Activated naive CD4-positive, alpha-beta T cell treated with anti-CD3 and anti-CD28 coated beads for 36 hours (primary cell): ENCODE results near the gene AP3M1. TPM values are rescaled to one million over a fixed set of nuclear protein-coding genes. Genes with fewer than 3 reads are reported as not detected.

ENCODE experiments used
- CTCF ChIA-PET: fragments of 350-600 bp; sonication (Branson Sonifier 250); formaldehyde crosslinking; loops from one replicate; lab custom pipeline; 2021; ENCODE audit warnings: antibody characterized with exemption; lab: Charles Lee
- DNase-seq: peaks from one replicate; pipeline ENCODE4 v3.0.0-alpha.2; 2020
- H3K27ac Mint-ChIP-seq: one replicate; pipeline ENCODE4 v1.8.0; 2021; ENCODE audit warnings: mild to moderate bottlenecking, mixed read lengths
- H3K27me3 Mint-ChIP-seq: one replicate; pipeline ENCODE4 v1.8.0; 2021; ENCODE audit warnings: low read depth, mixed read lengths
- H3K36me3 Mint-ChIP-seq: one replicate; pipeline ENCODE4 v1.8.0; 2021; ENCODE audit warnings: low read depth, mixed read lengths
- H3K4me1 Mint-ChIP-seq: one replicate; pipeline ENCODE4 v1.8.0; 2021; ENCODE audit warnings: low read depth, mixed read lengths
- H3K4me3 Mint-ChIP-seq: one replicate; pipeline ENCODE4 v1.8.0; 2021; ENCODE audit warnings: mild to moderate bottlenecking, moderate library complexity, mixed read lengths
- H3K9me3 Mint-ChIP-seq: one replicate; pipeline ENCODE4 v1.8.0; 2021; ENCODE audit warnings: mixed read lengths
- intact Hi-C: fragments of 100-400 bp; cut with micrococcal nuclease; formaldehyde crosslinking; loops from one replicate; pipeline ENCODE4 v1.15.1; 2023
- total RNA-seq, 2 experiments: library from RNA; stranded (reverse); gene quantifications; one replicate each; pipeline ENCODE4 v1.2.3, GENCODE V29; 2021

The AP3M1 gene
- total RNA-seq, 2 experiments from 2014 or later = 39.1 to 42.1 TPM

DNA sequence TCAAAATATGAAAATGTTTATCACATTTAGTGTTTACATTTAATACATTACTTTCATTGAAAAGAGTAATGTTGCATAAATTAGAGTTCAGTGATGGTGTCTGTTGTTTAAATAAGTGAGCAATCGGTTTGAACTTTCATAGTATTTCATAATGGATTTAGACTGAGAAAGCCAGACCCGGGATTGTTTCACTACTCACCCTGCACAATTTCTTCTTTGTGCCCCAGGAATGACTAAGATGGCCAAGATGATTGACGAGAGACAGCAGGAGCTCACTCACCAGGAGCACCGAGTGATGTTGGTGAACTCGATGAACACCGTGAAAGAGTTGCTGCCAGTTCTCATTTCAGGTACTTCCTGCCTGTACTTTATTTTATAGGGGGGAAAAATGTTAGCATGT is 78.1 kb downstream of the AP3M1 start:
- no peaks in the 10 kb centered on the region for H3K9me3 Mint-ChIP-seq
- no peak overlapping the region for H3K27ac Mint-ChIP-seq
- intact Hi-C loops = no loop called here
- no peak overlapping the region for H3K4me3 Mint-ChIP-seq
- no peaks in the 10 kb centered on the region for H3K27me3 Mint-ChIP-seq
- H3K36me3 Mint-ChIP-seq = peaks cover 3% of the 10 kb centered on the region
- H3K4me1 Mint-ChIP-seq = no peaks in the 10 kb centered on the region
- DNase-seq = no peak
- CTCF ChIA-PET = interaction anchor here (1.1 kb wide), 1 partner anchor 9 kb away, joined by 3 read pairs; no protein-coding TSS in a partner anchor

DNA sequence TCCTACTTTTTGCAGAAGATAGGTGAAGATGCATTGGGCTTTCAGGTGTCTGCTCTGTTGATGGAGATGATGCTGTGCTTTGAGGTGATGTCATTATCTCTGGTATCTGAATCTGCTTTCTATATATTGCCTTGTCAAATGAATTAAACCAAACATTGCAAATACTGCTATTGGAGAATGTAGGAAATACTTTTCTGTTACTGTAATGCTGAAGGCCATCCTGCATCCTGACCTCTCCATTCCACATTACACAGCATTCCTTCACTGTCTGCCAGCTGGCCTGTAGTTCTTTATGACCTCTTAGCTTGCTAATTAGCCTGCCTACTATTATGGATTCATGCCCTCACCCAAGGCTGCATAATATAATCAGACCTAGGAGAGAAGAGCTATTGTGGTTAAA is 79.5 kb downstream of the AP3M1 start:
- Mint-ChIP-seq H3K4me3 (no peak overlapping the region), H3K27ac (no peak overlapping the region), H3K27me3 (no peaks in the 10 kb centered on the region), H3K4me1 (no peaks in the 10 kb centered on the region), H3K36me3 (peaks cover 3% of the 10 kb centered on the region), H3K9me3 (no peaks in the 10 kb centered on the region)
- no peak for DNase-seq
- intact Hi-C loops = no loop called here
- CTCF ChIA-PET = interaction anchor here (1.1 to 1.4 kb wide), 2 partner anchors 10 to 185 kb away, joined by 3 to 4 read pairs; no protein-coding TSS in a partner anchor

Other genes with a start within 250 kb of the AP3M1 start
- under 1 TPM; 0.26 to 0.27 TPM for gene PLAU, start 239.7 kb downstream of the AP3M1 start, total RNA-seq
- 10 to 100 TPM; 13.4 to 14.4 TPM for gene VCL, start 152.7 kb downstream of the AP3M1 start, total RNA-seq
- 10 to 100 TPM; 43.4 to 43.9 TPM for gene ADK, start 393 bp upstream of the AP3M1 start, total RNA-seq